Measurements from ENCODE around the gene TIMP3. TPM values are rescaled to one million over a fixed set of nuclear protein-coding genes. Genes with fewer than 3 reads are reported as not detected.
A peak's percentile ranks its signal among the peaks of the same experiment; 100 is the strongest.
"Not testable (repeated sequence)": the region's sequence is repeated elsewhere in the genome, so short reads cannot be mapped to it uniquely, and the experiment has no call there.

Gene TIMP3
- 100 to 1,000 TPM; 116 to 166 (median 137) TPM for polyA plus RNA-seq (ENCODE audit: insufficient read length in 4 of 4)

DNA sequence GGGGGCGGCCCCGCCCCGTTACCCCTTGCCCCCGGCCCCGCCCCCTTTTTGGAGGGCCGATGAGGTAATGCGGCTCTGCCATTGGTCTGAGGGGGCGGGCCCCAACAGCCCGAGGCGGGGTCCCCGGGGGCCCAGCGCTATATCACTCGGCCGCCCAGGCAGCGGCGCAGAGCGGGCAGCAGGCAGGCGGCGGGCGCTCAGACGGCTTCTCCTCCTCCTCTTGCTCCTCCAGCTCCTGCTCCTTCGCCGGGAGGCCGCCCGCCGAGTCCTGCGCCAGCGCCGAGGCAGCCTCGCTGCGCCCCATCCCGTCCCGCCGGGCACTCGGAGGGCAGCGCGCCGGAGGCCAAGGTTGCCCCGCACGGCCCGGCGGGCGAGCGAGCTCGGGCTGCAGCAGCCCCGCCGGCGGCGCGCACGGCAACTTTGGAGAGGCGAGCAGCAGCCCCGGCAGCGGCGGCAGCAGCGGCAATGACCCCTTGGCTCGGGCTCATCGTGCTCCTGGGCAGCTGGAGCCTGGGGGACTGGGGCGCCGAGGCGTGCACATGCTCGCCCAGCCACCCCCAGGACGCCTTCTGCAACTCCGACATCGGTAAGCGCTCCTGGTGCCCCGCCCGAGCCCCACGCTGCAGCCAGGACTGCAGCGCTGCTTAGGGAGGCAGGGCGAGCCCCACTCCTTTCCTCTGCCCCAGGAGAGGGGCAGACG, at the start of gene TIMP3:
Gene TIMP3 (plus strand): TSS at position 169 of the 700 bp plus-strand sequence. CDS start 297 bp downstream, at position 466.
- DNase-seq (ENCODE audit: low read depth in 4 of 4, low spot score in 2 of 4), result no peak

DNA sequence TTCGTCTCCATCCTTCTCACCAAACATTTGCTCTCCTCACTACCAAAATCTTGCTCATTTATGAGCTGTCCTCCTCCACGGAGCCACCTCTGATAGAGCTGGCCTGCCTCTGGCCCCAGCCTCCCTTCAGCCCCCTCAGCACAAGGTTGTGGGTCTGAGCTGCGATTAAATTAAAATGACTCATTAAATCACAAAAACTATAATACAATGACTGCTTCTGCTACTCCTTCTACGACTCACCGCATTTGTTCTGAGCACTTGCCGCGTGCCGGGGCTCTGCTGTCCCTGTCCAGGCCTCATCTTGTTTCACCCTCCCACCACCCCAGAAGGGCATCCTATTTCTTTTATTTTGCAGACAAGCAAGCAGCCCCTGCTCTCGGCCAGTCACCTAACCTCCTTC, 49.2 kb upstream of the TIMP3 start:
- no peak for DNase-seq (ENCODE audit: low read depth in 4 of 4, low spot score in 2 of 4)

DNA sequence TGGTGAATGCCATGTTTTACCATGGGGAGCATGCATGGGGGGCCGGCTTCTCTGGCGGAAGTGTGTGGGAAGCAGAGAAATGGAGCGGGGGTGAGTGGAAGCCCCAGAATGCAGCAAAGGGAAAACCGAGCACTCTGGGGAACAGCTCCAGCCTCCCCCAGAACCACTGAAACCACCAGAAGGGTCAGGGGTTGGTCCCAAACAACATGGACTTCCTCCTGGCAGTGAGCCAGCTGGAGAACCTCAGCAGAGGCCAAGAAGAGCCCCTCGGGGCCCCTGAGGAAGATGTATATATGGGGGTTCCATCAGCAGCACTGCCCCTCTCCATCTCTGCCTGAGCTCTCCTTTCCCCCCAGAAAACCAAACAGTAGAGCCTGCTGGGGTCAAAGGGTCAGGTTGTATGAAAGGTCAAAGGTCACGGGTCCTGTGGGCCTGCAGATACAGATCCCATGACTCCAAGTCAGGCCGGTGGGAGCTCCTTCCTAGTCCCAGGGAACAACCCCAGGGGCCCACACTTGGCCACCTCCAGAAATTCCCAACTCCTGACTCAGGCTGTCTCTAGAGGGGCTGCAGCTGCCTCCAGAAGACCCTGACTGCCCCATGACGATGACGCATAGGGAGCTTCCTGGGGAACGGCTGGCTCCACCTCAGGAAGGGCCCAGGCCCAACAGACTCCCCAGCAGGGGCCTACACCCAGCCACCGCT, 48.5 kb upstream of the TIMP3 start:
- DNase-seq (ENCODE audit: low read depth in 4 of 4, low spot score in 2 of 4), result no peak

DNA sequence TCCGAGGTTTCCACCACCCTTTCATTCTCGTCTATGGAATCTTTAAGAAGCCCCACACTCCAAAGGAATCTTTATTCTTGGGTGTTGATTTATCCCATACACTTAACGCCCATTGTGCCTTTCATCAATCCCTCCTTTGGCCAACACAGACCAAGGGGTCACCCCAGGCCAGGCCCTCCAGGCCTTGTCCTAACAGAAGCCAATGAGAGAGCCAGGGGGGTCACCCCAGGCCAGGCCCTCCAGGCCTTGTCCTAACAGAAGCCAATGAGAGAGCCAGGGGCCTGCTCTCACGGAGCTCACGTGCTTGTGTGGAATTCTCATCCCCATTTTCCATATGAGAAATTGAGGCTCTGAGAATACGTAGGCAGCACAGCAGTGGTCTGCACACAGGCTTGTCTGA, 47.9 kb upstream of the TIMP3 start:
- no peak for DNase-seq (ENCODE audit: low read depth in 4 of 4, low spot score in 2 of 4)

DNA sequence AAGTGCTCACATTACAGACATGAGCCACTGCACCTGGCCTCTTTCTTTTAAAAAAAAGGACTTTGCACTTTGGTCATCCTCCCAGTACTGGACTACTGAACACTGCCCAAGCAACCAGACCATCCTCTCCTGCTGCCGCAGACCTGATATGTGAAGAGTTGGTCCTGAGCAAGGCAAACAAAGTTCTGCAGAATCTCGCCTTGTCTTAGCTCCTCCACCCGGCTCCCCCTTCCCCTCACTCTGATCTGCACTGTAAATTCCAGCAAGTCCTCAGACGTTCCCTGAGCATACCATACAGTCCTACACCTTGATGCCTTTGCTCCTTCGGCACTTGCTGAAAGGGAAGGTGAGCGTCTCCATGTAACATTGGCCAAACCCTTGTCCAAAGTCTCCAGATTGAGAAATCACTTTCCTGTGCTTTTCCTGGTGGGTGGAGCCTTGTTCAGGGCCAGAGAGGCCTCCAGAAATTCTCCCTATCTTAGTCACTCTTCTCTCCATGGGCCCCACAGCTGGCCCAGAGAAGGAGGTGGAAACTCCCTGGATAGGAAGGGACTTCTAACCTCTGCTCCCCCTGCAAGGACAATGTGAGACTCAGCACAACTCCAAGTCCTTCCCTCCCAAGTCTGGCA, 47.0 kb upstream of the TIMP3 start:
- no peak for DNase-seq (ENCODE audit: low read depth in 4 of 4, low spot score in 2 of 4)

DNA sequence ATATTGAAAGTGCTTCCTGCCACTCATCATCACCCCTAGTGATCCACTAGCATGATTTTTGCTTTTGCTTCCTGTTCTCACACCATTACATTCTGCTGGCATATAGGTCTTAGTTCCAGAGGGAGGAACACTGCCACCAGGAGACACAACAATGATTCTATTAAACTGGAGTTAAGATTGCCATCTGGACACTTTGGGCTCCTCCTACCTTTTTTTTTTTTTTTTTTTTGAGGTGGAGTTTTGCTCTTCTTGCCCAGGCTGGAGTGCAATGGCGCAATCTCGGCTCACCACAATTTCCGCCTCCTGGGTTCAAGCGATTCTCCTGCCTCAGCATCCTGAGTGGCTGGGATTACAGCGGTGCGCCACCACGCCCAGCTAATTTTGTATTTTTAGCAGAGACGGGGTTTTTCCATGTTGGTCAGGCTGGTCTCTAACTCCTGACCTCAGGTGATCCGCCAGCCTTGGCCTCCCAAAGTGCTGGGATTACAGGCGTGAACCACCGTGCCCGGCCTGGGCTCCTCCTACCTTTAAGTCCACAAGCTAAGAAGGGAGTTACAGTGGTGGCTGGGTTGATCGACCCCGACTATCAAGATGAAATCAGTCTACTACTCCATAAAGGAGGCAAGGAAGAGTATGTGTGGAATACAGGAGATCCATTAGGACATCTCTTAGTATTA, 44.3 kb upstream of the TIMP3 start:
- not testable (repeated sequence) for DNase-seq (ENCODE audit: low read depth in 4 of 4, low spot score in 2 of 4)

DNA sequence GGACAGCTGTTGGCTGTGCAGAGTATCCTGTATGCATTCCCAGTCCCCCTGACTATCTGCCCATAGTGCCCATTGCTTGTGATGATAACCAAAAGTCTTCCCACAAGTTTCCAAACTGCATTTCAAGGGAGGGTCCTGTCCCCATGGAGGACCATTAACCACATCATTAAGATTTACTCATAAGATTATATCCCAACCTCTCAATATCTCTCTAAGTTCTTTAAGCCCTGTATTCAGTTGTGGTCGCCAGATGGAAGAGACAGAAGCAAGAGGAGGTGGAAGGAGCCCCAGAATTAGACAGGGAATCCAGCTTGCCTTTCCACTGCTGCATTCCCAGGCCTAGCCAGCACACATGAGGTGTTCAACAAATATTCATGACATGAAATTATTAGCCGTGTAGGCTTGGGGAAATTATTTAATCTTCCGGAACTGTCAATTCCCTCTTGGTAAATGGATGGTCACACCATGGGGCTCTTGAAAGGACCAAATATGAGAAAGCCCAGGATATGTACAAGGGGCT, 42.6 kb upstream of the TIMP3 start:
- no peak for DNase-seq (ENCODE audit: low read depth in 4 of 4, low spot score in 2 of 4)

DNA sequence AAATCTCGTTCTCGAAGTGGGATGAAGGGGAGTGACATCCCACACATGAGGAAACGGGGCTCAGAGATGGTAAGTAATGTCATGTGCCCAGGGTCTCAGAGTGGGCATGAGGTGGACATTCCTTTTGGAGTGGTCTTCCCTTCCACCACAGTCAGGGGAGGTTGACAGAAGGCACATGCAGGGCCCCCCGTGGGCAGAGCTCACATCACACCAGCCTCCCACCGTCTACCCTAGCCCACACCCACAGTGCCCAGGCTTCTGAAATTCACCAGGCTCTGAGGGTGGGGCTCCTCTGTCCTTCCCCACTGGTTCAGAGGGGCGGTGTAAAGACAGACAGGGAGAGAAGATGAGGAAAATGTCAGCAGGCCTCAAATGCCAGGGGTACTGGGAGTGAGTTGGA, 41.1 kb upstream of the TIMP3 start:
- no peak for DNase-seq (ENCODE audit: low read depth in 4 of 4, low spot score in 2 of 4)

DNA sequence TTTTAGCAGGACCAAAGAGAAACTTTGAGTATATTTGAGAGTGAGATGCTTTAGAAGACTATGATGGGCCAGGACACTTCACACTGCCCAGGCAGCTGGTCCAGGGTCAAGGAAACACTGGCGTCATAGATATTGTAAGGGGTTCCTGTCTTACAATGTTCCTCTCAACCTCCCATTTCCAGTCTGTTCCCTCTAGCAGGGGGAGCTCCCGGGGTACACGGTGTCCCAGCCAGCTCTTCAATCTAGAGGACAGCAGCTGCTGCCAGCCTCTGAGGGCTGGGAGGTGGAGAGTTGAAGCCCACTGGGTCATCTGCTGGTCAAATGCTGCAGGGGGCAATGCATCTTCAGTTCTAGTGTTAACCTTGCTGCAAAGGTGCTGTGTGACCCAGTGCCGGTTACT, 40.7 kb upstream of the TIMP3 start:
- DNase-seq (ENCODE audit: low read depth in 4 of 4, low spot score in 2 of 4), result no peak

DNA sequence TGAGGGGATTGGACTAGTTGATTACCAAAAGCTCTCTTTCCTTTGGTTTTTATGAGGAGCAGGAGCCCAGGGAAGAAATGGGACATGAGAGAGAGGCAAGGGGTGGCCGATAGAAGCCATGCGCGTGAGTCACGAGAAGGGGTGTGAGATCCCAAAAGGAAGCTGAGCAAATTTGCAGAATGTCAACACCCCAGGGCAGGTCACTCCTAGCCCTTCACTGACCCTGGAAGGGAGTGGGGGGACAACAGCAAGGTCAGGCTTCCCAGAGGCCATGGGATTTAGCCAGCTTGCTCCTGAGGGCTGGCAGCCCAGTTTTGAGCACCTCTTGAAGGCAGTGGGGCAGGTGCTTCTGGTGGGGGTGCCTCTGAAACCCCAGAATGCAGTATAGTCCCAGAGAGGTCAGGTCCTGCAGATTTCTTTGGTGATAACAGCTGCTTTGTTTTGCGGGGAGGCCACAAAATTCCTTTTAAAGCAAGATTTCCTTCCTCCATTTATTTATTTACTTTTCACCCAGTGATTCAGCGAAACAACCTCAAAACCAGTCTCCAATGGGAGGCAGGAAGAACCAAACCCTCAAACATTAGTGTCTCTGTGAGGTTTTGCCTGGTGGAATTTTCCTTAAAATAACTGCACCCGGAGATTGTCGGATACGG, 40.1 kb upstream of the TIMP3 start:
- no peak for DNase-seq (ENCODE audit: low read depth in 4 of 4, low spot score in 2 of 4)

DNA sequence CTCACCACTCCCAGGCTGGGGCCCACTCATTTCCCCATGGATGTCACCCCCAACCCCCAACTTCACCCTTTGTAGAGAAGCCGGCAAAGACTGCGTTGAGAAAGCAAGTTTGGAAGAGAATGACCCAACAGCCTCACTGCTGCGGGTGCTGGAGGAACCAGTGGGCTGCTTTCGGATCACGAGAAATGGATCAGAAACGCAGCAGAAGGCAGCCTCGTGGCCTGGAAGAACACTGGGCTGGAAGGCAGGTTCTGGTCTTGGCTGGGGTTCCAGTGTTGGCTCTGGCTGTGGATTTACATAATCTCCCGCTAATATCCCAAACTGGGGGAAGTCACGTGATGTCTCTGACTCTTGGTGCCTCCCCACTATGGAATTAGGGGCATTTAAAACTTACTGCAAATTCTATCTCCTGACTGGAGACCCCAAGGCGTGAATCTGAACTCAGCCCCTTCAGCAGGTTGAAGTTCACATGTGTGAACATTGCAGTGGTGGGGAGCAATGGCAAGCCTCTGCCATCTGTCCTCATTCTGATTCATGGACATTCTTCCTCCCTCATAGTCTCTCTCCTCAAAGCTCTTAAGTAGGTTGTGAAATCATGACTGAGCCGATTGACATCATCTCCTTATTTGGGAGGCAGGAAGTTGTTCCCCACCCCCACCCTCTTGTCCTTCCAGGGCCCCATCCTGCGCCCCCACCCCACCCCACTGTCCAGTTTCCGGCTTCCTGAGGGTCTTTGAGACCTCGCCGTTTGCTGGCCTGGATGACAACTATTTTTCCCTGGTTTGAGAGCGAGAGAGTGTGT, 37.0 kb upstream of the TIMP3 start:
- peak in 1 of 4 donors; percentile 42 for DNase-seq (ENCODE audit: low read depth in 4 of 4, low spot score in 2 of 4)

DNA sequence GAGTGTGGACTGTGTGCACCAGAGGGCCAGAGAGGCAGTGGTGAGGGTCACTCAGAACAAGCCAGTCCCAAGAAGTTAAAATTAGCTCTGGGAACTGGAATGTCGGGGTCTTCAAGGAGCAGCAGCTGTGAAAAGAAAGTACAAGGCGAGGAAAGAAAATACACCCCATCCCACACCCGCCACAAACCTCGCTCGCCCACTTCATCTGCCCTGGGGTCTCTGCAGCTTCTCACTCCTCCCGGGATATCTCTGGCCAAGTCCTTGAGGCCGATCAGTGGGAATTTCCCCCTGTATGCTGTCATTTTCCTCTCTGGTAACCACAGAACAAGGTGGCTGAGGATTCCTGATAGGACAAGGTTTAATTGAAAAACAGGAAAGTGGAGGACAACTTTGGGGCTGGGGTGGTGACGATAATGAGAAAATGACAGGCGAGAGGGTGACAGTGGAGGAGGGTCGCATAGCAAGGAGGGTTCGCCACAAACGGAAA, 36.3 kb upstream of the TIMP3 start:
- peak in 1 of 4 donors; percentile 36 for DNase-seq (ENCODE audit: low read depth in 4 of 4, low spot score in 2 of 4)

DNA sequence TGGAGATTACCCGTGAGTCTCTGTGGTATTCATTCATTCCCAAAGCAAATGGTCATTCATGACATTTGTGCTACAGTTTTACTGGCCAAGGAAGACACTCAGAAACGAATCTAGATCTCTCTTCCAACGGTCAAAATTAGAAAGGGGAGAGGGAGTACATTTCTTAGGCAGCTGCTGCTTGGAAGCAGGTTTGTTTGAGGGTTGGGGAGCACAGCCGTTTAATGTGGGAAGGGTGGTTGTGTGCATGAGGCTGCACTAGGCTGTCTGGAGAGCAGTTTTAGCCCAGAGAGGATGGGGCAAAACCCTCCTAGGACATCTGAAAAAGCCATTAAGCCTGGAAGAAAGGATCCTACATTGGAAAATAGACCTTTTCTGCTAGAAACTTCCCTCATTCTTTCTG, 29.7 kb upstream of the TIMP3 start:
- no peak for DNase-seq (ENCODE audit: low read depth in 4 of 4, low spot score in 2 of 4)

DNA sequence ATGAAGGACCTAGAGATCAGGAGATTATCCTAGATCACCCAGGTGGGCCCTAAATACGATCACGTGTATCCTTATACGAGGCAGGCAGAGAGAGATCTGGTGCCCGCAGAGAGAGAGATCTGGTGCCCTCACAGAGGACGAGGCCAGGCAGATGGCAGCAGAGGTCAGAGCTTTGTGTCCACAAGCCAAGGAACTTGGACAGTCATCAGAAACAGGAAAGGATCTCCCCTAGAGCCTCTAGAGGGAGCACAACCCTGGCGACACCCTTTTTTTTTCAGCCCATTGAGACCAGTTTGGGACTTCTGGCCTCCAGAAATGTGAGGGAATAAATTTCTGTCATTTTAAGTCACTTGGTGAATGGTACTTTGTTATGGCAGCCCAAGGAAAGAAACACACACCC, 25.5 kb upstream of the TIMP3 start:
- no peak for DNase-seq (ENCODE audit: low read depth in 4 of 4, low spot score in 2 of 4)

DNA sequence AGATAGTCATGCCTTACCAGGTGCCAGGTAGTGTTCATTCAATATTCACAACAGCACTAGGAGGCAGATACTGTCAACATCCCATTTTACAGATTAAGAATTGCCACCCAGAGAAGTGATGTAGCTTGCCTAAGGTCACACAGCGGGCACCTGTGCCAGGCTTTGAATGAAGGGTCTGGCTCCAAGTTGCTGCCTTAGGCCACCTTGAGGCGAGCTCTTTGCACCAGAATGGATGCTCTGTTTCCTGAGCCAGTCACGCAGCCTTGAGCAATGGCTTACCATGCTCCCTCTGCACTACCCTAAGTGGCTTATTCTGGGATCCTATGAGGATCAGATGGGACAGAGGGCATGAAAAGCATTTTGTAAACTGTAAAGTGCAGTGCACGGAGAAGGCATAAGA, 25.1 kb upstream of the TIMP3 start:
- DNase-seq (ENCODE audit: low read depth in 4 of 4, low spot score in 2 of 4), result no peak

DNA sequence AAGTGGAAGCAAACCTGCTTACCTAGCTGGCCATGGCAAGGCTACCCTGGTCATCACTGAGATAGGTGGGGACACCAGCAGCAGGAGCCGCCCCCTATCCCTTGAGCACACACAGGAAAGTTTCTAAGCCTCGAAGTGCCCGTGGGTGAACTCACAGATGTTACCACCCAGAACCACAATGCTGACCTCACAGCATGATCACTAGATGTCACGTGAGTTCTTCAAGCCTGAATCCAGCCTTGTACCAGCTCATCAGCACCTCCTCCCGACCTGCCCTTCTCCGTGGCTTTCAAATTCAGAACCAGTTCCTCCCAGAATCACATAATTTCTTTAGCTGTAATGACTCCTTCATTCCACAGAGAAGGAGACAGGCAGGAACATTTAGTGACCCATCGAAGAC, 24.7 kb upstream of the TIMP3 start:
- DNase-seq (ENCODE audit: low read depth in 4 of 4, low spot score in 2 of 4), result no peak

DNA sequence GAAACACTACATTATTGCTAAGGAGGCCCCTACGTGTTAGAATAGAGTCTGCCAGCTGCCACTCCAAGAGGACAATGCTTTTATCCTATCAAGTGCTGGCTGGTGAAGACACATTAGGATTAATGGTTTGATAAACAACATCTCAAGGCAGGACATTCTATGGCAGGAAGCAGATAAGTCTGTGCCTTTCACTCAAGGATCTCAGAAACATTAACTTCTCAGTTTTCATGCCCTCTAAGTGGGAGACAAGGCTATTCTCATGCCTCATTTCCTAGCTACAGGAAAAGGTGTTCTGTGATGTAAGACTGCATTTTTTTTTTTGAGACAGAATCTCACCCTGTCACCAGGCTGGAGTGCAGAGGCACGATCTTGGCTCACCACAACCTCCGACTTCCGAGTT, 23.5 kb upstream of the TIMP3 start:
- DNase-seq (ENCODE audit: low read depth in 4 of 4, low spot score in 2 of 4), result no peak

DNA sequence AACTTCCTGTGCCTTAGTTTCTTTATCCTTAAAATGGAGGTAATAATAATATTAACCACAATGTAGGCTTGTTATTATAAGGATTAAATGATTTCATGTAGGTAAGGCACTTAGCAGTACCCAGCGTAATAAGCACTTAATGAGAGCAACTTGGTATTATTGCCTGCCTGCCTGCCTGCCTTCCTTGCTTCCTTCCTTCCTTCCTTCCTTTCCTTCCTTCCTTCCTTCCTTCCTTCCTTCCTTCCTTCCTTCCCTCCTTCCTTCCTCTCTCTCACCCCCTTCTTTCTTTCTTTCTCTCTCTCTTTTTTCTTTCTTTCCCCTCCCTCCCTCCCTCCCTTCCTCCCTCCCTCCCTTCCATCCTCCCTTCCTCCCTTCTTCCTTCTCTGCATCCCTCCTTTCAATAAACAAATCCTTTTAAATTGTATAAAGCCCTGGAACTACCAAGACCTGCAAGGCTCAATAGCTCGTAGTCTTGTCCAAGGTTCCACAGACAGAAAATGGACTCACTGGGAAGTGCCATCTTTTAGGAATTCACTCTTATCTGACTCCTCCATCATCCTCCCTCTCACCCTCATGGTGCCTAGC, 20.7 kb upstream of the TIMP3 start:
- no peak for DNase-seq (ENCODE audit: low read depth in 4 of 4, low spot score in 2 of 4)

DNA sequence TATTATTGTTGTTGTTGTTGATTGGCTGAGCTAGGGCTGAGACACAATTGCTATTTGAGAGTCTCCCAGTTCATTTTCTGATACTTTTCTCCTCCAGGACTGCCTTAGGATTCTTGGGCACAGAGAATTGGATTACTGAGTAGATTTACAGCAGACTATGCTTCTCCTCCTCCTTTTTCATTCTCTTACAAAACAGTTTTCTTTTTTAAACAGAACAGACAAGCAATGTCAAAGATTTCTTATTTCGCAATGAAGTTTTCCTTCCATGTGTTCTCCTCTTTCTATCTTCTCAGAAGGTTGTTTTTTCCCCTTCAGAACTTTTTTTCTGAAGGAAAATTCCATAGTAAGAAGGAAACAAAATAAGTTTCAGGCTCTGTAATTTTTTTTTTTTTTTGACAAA, 19.8 kb upstream of the TIMP3 start:
- DNase-seq (ENCODE audit: low read depth in 4 of 4, low spot score in 2 of 4), result no peak
